Measurements from ENCODE around the gene C11orf86. TPM values are rescaled to one million over a fixed set of nuclear protein-coding genes. Genes with fewer than 3 reads are reported as not detected.

C11orf86 gene
- total RNA-seq, 4 donors from 2014 or later = not detected

DNA sequence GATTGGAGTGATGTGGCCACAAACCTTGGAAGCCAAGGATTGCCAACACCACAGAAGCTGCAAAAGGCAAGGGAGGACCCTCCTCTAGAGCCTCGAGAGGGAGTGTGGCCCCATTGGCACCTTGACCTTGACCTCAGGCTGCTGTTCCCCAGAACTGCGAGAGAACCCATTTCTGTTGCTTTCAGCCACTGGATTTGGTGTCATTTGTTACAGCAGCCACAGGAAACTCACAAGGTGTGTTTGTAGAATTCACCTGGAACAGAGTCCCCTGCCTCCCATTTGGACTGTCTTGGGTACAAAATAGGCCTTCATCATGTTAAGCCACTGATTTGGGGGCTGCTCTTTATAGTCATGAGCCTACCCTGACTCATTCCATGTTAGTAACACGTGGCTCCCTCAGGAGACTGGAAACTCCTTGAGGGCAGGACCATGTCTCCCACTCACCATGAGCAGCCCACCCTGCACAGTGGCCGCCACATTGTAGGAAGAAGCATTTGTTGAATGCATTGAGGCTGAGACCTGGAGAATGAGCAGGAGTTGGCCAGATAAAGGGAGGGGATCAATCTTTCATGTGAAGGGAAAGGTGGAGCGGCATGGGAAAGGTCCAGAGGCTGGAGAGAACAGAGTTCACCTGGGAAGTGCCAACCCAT is 8.3 kb downstream of the C11orf86 start:
- TF ChIP-seq, protein P1, sequence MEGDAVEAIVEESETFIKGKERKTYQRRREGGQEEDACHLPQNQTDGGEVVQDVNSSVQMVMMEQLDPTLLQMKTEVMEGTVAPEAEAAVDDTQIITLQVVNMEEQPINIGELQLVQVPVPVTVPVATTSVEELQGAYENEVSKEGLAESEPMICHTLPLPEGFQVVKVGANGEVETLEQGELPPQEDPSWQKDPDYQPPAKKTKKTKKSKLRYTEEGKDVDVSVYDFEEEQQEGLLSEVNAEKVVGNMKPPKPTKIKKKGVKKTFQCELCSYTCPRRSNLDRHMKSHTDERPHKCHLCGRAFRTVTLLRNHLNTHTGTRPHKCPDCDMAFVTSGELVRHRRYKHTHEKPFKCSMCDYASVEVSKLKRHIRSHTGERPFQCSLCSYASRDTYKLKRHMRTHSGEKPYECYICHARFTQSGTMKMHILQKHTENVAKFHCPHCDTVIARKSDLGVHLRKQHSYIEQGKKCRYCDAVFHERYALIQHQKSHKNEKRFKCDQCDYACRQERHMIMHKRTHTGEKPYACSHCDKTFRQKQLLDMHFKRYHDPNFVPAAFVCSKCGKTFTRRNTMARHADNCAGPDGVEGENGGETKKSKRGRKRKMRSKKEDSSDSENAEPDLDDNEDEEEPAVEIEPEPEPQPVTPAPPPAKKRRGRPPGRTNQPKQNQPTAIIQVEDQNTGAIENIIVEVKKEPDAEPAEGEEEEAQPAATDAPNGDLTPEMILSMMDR (IDR thresholded peaks at IDR 0.05) = no peak
- TF ChIP-seq POLR2A (IDR thresholded peaks at IDR 0.05) = no peak
- no peaks in the 10 kb centered on the region for H3K9me3 ChIP-seq
- H3K4me3 ChIP-seq (replicated peaks in 1 of 3) = no peak overlapping the region
- no peaks in the 10 kb centered on the region for H3K36me3 ChIP-seq
- H3K27me3 ChIP-seq = no peaks in the 10 kb centered on the region
- intact Hi-C loops (cut with DNase I) = no loop called here
- H3K27ac ChIP-seq = no peak overlapping the region
- H3K4me1 ChIP-seq = peaks cover 0 to 10% of the 10 kb centered on the region in 2 donors
- DNase-seq = no peak
- WGBS, 2 donors = 87 to 88% methylated on average over 5 of the region's 5 CpGs

DNA sequence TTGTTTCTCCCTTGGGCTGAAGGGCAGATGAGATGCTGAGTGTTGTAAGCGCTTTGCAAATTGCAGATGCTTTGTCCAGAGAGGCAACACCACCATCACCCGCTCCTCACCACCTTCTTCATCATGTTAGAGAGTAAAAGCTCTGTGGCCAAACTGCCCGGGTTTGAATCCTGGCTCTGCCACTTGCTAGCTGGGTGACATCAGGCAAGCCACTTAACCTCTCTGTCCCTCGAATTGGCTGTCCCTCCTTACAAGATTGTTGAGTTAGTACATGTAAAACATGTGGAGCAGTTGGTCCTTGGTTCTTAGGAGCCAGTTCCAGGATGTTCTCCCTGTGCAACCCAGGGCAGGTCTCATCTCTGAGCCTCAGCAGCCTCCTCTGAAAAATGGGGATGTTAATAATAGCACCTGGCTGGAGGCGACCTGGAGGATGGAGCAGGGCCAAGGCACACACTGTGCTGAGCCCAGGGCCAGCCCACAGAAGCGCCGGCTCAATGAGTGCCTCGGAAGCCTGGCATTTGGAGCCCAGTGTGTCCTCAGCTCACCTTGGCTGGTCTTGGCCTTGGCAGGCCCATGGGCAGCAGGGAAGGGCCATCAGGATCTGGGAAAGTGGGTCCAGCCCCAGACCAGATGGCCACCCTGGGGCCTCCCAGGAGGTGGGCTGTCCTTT is 10.5 kb downstream of the C11orf86 start:
- H3K4me3 ChIP-seq (replicated peaks in 1 of 3) = no peak overlapping the region
- DNase-seq = peak in 1 of 2 donors; percentile 23
- no peaks in the 10 kb centered on the region for H3K27me3 ChIP-seq
- no peaks in the 10 kb centered on the region for H3K36me3 ChIP-seq
- 75 to 79% methylated on average over 6 to 8 of the region's 8 CpGs for WGBS, 2 donors
- no peak for TF ChIP-seq POLR2A (IDR thresholded peaks at IDR 0.05)
- TF ChIP-seq, protein P1 (IDR thresholded peaks at IDR 0.05) = no peak
- H3K9me3 ChIP-seq = no peaks in the 10 kb centered on the region
- H3K4me1 ChIP-seq = peaks cover 0 to 10% of the 10 kb centered on the region in 2 donors
- intact Hi-C loops (cut with DNase I) = no loop called here
- no peak overlapping the region for H3K27ac ChIP-seq

DNA sequence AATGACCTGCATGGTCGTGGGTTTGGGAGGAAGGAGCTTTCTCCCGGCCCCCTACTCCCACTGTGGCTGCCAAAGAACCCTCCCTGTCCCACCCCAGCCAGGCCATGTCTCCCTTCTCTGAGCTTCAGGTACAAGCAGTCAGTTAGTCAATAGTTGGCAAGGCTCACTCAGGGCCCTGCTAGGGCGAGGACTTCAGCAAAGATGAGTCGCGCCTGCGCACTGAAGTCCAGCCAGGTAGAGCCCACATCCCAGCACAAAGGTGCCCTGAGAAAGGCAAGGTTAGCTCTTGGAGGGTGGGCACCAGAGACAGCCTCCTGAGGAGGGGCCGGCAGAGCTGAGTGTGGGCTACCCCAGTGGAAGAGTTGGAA is 11.1 kb downstream of the C11orf86 start:
- no peak overlapping the region for H3K4me3 ChIP-seq (replicated peaks in 1 of 3)
- intact Hi-C loops (cut with DNase I) = no loop called here
- WGBS, 2 donors = 90% methylated on average over 5 to 7 of the region's 7 CpGs
- H3K36me3 ChIP-seq = no peaks in the 10 kb centered on the region
- TF ChIP-seq, protein P1 (IDR thresholded peaks at IDR 0.05) = no peak
- TF ChIP-seq POLR2A (IDR thresholded peaks at IDR 0.05) = no peak
- H3K4me1 ChIP-seq = peaks cover 0 to 10% of the 10 kb centered on the region in 2 donors
- no peaks in the 10 kb centered on the region for H3K27me3 ChIP-seq
- DNase-seq = no peak
- H3K9me3 ChIP-seq = no peaks in the 10 kb centered on the region
- H3K27ac ChIP-seq = no peak overlapping the region

DNA sequence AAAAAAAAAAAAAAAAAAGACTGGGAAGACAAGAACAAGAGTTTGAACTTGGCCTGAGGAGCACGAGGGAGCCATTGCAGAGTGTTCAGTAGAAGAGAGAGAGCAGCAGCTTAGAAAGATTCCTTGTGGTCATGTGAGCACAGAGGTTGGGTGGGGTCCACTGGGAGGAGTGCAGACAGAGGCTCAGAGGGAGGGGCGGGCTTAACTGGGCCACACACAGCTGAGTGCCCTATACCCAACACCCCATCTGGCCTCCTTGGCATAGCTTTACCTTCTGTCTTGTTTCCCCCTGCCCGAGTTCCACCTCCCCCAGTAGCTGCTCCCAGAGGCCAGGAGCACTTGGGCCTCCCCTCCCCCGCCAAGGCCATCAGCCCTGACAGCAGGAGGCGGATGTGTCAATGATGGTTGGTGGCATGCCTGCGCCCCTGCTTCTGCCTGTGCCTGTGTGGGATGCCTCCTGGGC is 12.1 kb downstream of the C11orf86 start:
- intact Hi-C loops (cut with DNase I) = no loop called here
- Histone ChIP-seq H3K36me3 (no peaks in the 10 kb centered on the region), H3K4me1 (peaks cover 0 to 1% of the 10 kb centered on the region in 2 donors), H3K27ac (no peak overlapping the region), H3K9me3 (no peaks in the 10 kb centered on the region), H3K27me3 (no peaks in the 10 kb centered on the region), H3K4me3 (replicated peaks in 1 of 3) (no peak overlapping the region)
- no peak for DNase-seq
- 71 to 76% methylated on average over 6 of the region's 6 CpGs for WGBS, 2 donors
- TF ChIP-seq POLR2A (IDR thresholded peaks at IDR 0.05) = no peak
- TF ChIP-seq, protein P1 (IDR thresholded peaks at IDR 0.05) = no peak

All from thyroid gland (tissue), 4 donors.